DOHH2 (cell line): Measurements from ENCODE around the gene PCDH15.

Experiments used
- EZH2phosphoT487 ChIP-seq: fragments of 200-600 bp; sonication (generic); IDR thresholded peaks from 2 replicates; pipeline ENCODE4 v1.6.1; 2017; ENCODE audit warnings: borderline replicate concordance, mild to moderate bottlenecking, antibody characterized with exemption, low read length, moderate library complexity, mixed read lengths
- TF ChIP-seq, protein P1 (sequence below): fragments of 200-600 bp; sonication (generic); IDR thresholded peaks from one replicate; pipeline ENCODE4 v1.5.1; 2014; ENCODE audit warnings: antibody characterized with exemption, mild to moderate bottlenecking, low read depth, low read length; ENCODE audit not compliant: poor library complexity, severe bottlenecking

DNA sequence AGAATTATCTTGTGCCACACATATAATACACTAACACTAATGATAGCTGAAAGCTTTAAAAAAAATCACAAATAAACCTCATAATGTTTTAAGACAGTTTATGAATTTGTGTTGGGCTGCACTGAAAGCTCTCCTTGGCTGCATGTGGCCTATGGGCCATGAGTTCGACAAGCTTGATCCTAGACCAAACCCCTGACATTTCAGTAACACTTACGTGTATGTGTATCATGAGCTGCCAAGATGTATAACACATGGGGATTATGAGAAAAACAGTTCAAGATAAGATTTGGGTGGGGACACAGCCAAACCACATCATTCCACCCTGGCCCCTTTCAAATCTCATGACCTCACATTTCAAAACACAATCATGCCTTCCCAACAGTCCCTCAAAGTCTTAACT, 823.8 kb downstream of the PCDH15 start:
- TF ChIP-seq, protein P1, sequence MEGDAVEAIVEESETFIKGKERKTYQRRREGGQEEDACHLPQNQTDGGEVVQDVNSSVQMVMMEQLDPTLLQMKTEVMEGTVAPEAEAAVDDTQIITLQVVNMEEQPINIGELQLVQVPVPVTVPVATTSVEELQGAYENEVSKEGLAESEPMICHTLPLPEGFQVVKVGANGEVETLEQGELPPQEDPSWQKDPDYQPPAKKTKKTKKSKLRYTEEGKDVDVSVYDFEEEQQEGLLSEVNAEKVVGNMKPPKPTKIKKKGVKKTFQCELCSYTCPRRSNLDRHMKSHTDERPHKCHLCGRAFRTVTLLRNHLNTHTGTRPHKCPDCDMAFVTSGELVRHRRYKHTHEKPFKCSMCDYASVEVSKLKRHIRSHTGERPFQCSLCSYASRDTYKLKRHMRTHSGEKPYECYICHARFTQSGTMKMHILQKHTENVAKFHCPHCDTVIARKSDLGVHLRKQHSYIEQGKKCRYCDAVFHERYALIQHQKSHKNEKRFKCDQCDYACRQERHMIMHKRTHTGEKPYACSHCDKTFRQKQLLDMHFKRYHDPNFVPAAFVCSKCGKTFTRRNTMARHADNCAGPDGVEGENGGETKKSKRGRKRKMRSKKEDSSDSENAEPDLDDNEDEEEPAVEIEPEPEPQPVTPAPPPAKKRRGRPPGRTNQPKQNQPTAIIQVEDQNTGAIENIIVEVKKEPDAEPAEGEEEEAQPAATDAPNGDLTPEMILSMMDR, result no peak
- TF ChIP-seq EZH2phosphoT487, result no peak
